NCI-H524 (cell line): Measurements from ENCODE around the gene ARSI.
"Not testable (repeated sequence)": the region's sequence is repeated elsewhere in the genome, so short reads cannot be mapped to it uniquely, and the experiment has no call there.

Experiments used
- DNase-seq, 2 experiments: peaks; one replicate each; lab custom pipeline; 2025; lab: John Stamatoyannopoulos, UW

The ARSI gene

DNA sequence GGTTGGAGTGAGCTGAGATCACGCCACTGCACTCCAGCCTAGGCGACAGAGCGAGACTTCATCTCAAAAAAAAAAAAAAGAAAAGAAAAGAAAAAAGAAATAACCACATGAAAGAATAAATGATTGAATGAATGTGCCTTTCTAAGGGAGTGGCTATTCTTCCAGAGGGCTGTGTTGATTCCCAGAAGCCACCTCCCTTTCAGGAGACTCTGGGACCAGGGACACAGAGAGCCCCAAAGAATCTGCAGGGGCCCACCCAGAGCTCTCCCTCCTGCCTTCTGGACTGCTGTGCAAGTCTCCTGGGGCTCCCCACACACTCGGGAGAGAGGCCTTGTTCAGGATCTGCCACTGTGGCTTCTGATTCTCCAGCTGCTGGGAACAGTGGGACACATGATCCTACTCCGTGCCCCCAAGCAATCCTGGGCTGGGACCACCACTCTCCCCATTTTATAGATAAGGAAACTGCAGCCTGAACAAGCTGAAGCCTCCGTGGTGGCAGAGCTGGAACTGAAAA is 36.8 kb downstream of the ARSI start:
- DNase-seq, result no peak

- no peak for DNase-seq
These were observed 37.8 kb downstream of the ARSI start for GRCh38 chr5:150264667-150265603.

DNA sequence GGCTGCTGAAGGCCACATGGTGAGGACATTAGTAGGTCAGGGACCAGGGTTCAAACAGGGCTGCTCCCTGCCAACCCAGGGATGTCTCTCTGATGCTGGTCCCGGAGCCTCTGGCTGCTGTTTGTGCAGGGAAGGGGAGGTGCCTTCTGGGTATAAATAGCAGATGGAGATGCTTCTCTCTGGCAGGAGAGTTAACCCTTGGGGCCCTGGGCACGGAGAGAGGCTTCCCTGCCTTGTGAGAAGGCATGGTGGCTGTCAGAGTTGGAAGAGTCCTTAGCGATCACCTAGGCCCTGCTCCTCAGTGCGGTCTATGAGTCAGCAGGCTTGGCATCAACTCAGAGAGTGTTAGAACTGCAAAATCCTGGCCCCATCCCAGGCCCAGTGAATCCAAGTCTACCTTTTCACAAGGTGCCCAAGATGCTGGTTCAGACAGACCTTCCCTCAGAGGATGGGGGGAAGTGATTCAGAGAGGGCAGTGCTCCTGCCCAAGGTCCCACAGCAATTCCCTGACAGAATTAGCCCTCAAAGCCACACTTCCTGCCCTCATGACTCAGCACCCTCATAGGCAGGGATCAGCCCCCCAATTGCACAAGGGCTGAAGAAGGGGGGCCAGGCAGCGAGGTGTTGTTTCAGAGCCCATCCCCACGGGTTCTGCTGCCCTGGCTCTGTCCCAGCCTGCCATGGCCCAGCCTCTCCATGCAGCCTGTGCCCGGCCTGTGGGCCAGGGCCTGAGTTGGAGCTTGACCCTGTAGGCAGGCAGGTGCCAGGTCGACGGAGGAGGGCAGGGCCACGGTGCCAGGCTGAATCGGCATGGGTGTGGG is 38.7 kb downstream of the ARSI start:
- peak in 1 of 2 experiments; percentile 51 for DNase-seq

DNA sequence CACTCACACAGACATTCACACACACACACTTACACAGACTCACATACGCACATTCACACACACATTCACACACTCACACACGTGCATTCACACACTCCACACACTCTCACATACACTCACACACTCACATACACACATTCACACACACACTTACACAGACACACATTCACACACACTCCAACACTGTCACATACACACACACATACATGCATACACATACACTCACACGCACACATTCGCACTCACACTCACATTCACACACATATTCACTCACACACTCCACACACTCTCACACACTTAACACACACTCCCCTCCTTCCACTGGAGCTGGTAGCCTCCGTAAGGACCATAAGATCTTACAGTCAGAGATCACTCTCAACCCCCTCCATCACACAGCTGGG is 39.3 kb downstream of the ARSI start:
- DNase-seq, result no peak

GRCh38 chr5:150262502-150262901 is 40.2 kb downstream of the ARSI start:
- DNase-seq, result no peak

GRCh38 chr5:150261231-150261630 is 41.5 kb downstream of the ARSI start:
- DNase-seq, result no peak

DNA sequence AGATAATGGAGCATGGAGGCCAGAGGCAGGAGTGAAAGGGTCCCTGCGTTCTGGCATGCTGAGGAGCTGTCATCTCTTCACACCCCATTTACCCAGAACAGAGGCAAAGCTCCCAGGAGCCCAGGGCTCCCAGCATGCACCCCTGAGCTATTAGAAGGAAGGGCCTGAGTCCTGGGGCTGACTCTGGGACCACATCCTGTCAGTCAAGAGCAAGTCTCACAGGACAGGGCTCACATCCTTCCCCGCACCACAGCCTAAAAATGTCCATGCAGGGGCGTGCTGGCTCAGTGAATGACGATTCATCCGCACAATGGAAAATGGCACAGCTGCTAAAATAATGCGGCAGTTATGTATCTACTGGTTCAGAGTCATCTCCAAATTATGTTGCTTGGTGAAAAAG is 44.6 kb downstream of the ARSI start:
- no peak for DNase-seq

GRCh38 chr5:150257424-150257823 is 45.3 kb downstream of the ARSI start:
- no peak for DNase-seq

DNA sequence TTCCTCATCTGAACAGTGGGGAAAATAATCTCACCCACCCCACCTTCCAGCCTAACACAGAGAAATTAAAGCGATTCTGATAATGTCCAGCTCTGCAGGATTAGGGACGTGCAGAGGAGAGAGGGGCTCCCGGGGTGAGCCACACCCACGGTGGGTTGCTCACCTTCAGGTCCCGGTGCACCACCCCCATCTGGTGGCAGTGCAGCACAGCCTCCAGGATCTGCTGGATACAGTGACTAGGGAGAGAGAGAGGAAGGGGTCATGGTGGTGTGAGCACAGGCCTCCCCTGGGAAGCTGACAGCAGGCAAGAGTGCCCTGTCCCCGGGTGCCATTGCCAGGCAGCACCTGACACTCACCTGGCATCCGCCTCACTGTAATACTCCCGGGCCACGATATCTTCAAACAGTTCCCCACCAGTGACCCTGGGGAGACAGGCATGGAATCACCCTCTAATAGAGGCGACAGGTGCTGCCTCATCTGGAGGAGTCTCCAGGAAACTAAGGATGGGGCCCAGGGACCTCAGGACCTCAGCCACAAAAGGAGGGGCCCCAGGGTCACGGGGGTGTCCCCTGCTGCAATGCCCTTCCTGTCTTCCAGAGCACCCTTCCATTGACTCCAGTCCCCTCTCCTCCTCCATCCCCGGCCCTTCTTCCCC is 46.2 kb downstream of the ARSI start:
- DNase-seq, result peak in 1 of 2 experiments; percentile 44

DNA sequence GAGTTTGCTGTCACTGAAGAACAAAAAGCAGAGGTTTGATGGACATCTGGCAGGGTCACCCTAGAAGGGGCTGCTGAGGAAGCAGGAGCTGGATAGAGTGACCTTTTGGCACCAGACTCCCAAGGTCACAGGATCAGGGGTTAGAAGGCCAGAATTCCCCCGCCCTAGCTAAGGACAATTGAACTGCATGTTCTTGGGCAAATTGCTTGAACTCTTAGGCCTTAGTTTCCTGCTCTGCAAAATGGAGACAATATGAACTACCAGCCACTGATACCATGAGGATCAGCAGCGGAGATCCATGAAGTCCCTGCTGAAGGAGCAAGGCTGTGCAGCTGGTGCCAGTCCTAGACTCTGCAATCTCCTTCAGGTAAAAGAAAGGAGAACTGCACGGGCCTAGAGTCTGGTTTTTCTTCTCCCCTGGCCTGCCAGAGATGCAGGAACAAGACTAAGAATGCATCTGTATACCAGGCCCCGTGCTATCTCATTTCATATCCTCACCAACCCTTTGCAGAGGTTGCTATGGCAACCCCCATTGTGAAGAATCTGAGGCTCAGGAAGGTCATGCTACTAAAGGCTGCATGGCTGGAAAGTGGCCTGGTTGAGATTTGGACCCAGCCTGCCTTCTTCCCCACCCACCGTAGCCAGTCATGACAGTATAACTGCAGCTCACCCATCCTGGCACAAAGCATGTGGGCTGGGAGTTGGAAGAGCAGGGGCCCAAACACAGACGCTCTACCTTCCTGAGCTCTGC is 46.9 kb downstream of the ARSI start:
- DNase-seq, result peak; percentile 43 to 57

- DNase-seq, result peak; percentile 14 to 67
These were observed 47.9 kb downstream of the ARSI start for GRCh38 chr5:150254774-150255173.

DNA sequence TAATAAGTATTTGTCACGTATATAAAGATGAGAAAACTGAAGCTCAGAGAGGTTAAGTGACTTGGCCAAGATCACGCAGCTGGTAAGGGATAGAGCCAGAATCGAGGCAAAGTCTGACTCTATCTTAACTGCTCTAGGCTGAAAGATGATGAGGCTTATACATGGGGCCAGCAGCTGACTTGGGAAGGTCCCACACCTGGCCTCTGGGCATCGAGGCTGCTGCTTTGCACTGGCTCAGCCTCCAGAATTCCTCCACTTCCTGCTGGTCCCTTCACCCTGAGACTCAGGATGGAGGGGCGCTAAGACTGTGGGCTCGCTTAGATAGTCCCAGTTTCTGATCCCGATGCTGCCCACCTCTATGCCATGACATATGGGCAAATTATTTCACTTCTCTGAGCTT is 48.3 kb downstream of the ARSI start:
- no peak for DNase-seq

- no peak for DNase-seq
These were observed 49.1 kb downstream of the ARSI start for GRCh38 chr5:150253416-150254208.

GRCh38 chr5:150252489-150252888 is 50.2 kb downstream of the ARSI start:
- no peak for DNase-seq

DNA sequence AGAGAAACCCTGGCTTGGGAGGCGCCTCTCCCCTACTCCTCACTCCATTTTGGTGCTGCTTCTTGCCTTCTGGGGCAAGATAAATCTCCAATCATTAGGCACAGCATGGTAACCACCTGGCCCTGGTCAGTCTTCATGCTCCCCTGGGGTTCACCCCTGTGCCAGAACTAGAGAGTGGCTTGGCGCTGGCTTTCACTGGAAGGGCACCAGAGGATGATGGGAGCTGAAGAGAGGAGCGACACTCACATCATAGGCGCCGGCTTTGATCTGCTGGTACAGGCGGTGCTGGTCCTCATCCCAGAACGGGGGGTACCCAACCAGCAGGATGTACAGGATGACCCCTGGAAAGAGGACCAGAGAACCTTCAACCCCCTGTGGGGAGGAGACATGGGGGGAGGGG is 51.2 kb downstream of the ARSI start:
- no peak for DNase-seq

- DNase-seq, result no peak
These were observed 53.0 kb downstream of the ARSI start for GRCh38 chr5:150249744-150250143.

DNA sequence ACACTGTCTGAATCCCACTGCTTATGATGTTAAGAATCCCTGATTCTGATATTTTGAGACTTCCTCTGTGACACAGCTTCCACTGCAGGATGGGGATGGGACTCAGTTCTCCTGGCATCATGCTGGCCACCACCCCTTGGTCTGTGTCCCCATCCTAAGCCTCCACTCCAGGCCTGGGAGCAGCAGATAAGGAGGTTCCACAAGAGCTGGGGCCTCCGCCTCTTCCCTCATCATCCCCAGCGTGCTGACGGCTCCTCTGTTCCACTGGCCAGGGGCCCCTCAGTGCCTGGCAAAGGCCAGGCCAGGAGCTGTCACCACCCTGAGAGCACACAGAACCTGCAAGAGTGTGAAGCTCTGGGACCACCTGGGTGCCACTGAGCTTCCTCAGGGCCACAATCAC is 53.8 kb downstream of the ARSI start:
- no peak for DNase-seq

DNA sequence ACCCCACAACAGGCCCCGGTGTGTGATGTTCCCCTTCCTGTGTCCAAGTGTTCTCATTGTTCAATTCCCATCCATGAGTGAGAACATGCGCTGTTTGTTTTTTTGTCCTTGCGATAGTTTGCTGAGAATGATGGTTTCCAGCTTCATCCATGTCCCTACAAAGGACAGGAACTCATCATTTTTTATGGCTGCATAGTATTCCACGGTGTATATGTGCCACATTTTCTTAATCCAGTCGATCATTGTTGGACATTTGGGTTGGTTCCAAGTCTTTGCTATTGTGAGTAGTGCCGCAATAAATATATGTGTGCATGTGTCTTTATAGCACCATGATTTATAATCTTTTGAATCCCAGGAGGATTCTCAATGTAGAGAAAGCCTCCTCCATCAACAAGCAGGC is 54.2 kb downstream of the ARSI start:
- not testable (repeated sequence) for DNase-seq

DNA sequence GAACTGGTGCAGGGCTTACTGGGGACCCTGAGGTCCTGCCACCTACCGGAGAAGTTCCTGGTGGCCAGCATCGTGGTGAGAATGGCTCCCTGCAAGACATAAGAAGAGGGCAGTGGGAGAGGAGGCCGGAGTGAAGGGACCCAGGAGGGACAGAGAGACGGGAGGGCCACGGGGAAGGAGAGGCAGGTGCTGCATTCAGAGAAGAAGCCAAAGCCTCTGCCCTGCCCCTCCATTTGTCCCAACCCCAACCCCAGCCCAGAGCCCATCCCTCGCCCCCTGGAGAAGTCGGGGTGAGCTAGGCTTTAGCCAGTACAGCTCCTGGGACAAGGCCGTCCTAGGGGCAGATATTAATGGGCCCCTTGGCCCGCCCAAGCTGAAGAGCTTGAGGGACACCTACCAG is 55.0 kb downstream of the ARSI start:
- no peak for DNase-seq

GRCh38 chr5:150246835-150247234 is 55.9 kb downstream of the ARSI start:
- no peak for DNase-seq

- DNase-seq, result no peak
These were observed 56.3 kb downstream of the ARSI start for GRCh38 chr5:150246429-150246828.
